Karpas-422 (cell line): ENCODE measurements around the gene LIMD2. TPM values are rescaled to one million over a fixed set of nuclear protein-coding genes. Genes with fewer than 3 reads are reported as not detected.

ENCODE experiments used
- DNase-seq: peaks from one replicate; pipeline ENCODE4 v3.0.0-alpha.2; 2015
- H2AFZ ChIP-seq: fragments of 200-600 bp; sonication (generic); 2 replicates; pipeline ENCODE4 v1.6.1; 2014; ENCODE audit warnings: antibody characterized with exemption, low read length, mixed read lengths
- H3K27ac ChIP-seq: fragments of 200-600 bp; sonication (generic); 2 replicates; pipeline ENCODE4 v1.5.1; 2014; ENCODE audit warnings: mild to moderate bottlenecking, low read length, moderate library complexity
- H3K27me3 ChIP-seq: fragments of 200-600 bp; sonication (generic); 2 replicates; pipeline ENCODE4 v1.6.1; 2014; ENCODE audit warnings: low read length, mixed read lengths
- H3K36me3 ChIP-seq: fragments of 200-600 bp; sonication (generic); 2 replicates; pipeline ENCODE4 v1.6.1; 2014; ENCODE audit warnings: low read length, mixed read lengths; ENCODE audit not compliant: insufficient read depth
- H3K4me1 ChIP-seq: fragments of 200-600 bp; sonication (generic); 2 replicates; pipeline ENCODE4 v1.6.1; 2014; ENCODE audit warnings: mild to moderate bottlenecking, low read length, mixed read lengths
- H3K4me2 ChIP-seq: fragments of 200-600 bp; sonication (generic); 2 replicates; pipeline ENCODE4 v1.6.1; 2014; ENCODE audit warnings: low read length, low read depth, mild to moderate bottlenecking; ENCODE audit not compliant: poor library complexity, severe bottlenecking
- H3K4me3 ChIP-seq: fragments of 200-600 bp; sonication (generic); 2 replicates; pipeline ENCODE4 v1.5.1; 2014; ENCODE audit warnings: mild to moderate bottlenecking, antibody characterized with exemption, low read length, mixed read lengths
- H3K79me2 ChIP-seq: fragments of 200-600 bp; sonication (generic); 2 replicates; pipeline ENCODE4 v1.6.1; 2014; ENCODE audit warnings: mild to moderate bottlenecking, low read length, mixed read lengths
- H3K9ac ChIP-seq: fragments of 200-600 bp; sonication (generic); 2 replicates; pipeline ENCODE4 v1.6.0; 2014; ENCODE audit warnings: low read length
- H3K9me2 ChIP-seq: fragments of 200-600 bp; sonication (generic), shearing (Covaris generic); replicated peaks from 2 replicates; pipeline ENCODE4 v1.6.0; 2014; ENCODE audit warnings: mild to moderate bottlenecking, low read length, moderate library complexity; ENCODE audit not compliant: insufficient read depth
- H3K9me3 ChIP-seq: fragments of 300-700, 200-600 bp; sonication (generic); 2 replicates; pipeline ENCODE4 v1.6.1; 2014; ENCODE audit warnings: low read length, mixed read lengths
- H4K20me1 ChIP-seq: fragments of 200-600 bp; sonication (generic); 2 replicates; pipeline ENCODE4 v1.6.1; 2014; ENCODE audit warnings: mild to moderate bottlenecking, antibody characterized with exemption, low read length, low read depth; ENCODE audit not compliant: insufficient read depth
- total RNA-seq: library from RNA; depleted of rRNA; stranded (reverse); fragments of >200 nt; shearing (Covaris generic); gene quantifications from 2 replicates; pipeline ENCODE4 v1.2.3, GENCODE V29; 2014; ENCODE audit warnings: low replicate concordance

LIMD2 gene
- total RNA-seq, 1 experiment from 2014 or later: 200 TPM

GRCh38 chr17:63698886-63699637, 863 bp downstream of the LIMD2 start:
- no peaks in the 10 kb centered on the region for H4K20me1 ChIP-seq
- H3K9me2 ChIP-seq: no peaks in the 10 kb centered on the region
- no peak overlapping the region for H2AFZ ChIP-seq
- H3K4me2 ChIP-seq: peak overlapping the region; percentile 93
- peaks cover 78% of the 10 kb centered on the region for H3K4me1 ChIP-seq
- H3K4me3 ChIP-seq: peak overlapping the region; percentile 76
- peak overlapping the region; percentile 82 for H3K9ac ChIP-seq
- peaks cover 43% of the 10 kb centered on the region for H3K79me2 ChIP-seq
- peak overlapping the region; percentile 96 for H3K27ac ChIP-seq
- DNase-seq: peak; percentile 93
- no peaks in the 10 kb centered on the region for H3K27me3 ChIP-seq
- H3K9me3 ChIP-seq: no peaks in the 10 kb centered on the region
- H3K36me3 ChIP-seq: peaks cover 26% of the 10 kb centered on the region

- peaks cover 20% of the 10 kb centered on the region for H3K36me3 ChIP-seq
- H4K20me1 ChIP-seq: no peaks in the 10 kb centered on the region
- H2AFZ ChIP-seq: no peak overlapping the region
- H3K27me3 ChIP-seq: no peaks in the 10 kb centered on the region
- peak overlapping the region; percentile 93 for H3K4me2 ChIP-seq
- peak overlapping the region; percentile 76 for H3K4me3 ChIP-seq
- DNase-seq: peak; percentile 76
- peak overlapping the region; percentile 82 for H3K9ac ChIP-seq
- no peaks in the 10 kb centered on the region for H3K9me2 ChIP-seq
- peak overlapping the region; percentile 96 for H3K27ac ChIP-seq
- no peaks in the 10 kb centered on the region for H3K9me3 ChIP-seq
- peaks cover 73% of the 10 kb centered on the region for H3K4me1 ChIP-seq
- H3K79me2 ChIP-seq: peaks cover 37% of the 10 kb centered on the region
These were observed 1.5 kb downstream of the LIMD2 start for GRCh38 chr17:63698381-63698885.

- Histone ChIP-seq H4K20me1 (no peaks in the 10 kb centered on the region), H3K4me2 (peak overlapping the region; percentile 93), H3K79me2 (peaks cover 29% of the 10 kb centered on the region), H3K36me3 (peaks cover 12% of the 10 kb centered on the region), H3K27ac (peak overlapping the region; percentile 96), H3K9ac (peak overlapping the region; percentile 82), H2AFZ (no peak overlapping the region), H3K9me3 (no peaks in the 10 kb centered on the region), H3K27me3 (no peaks in the 10 kb centered on the region), H3K9me2 (no peaks in the 10 kb centered on the region), H3K4me3 (peak overlapping the region; percentile 76), H3K4me1 (peaks cover 64% of the 10 kb centered on the region)
- DNase-seq: peak; percentile 95
These were observed 2.3 kb downstream of the LIMD2 start for GRCh38 chr17:63697341-63698286.

GRCh38 chr17:63696381-63696961, 3.5 kb downstream of the LIMD2 start:
- Histone ChIP-seq H3K9me2 (no peaks in the 10 kb centered on the region), H3K4me3 (peak overlapping the region; percentile 76; the same call in 1 of the 2 replicates), H3K9me3 (no peaks in the 10 kb centered on the region), H3K27ac (peak overlapping the region; percentile 96), H3K4me1 (peaks cover 54% of the 10 kb centered on the region), H3K79me2 (peaks cover 19% of the 10 kb centered on the region), H3K4me2 (peak overlapping the region; percentile 93), H4K20me1 (no peaks in the 10 kb centered on the region), H3K36me3 (peaks cover 12% of the 10 kb centered on the region), H3K27me3 (no peaks in the 10 kb centered on the region), H2AFZ (no peak overlapping the region), H3K9ac (peak overlapping the region; percentile 82)
- DNase-seq: peak; percentile 90

- H2AFZ ChIP-seq: no peak overlapping the region
- peak overlapping the region; percentile 96 for H3K27ac ChIP-seq
- H3K9ac ChIP-seq: peak overlapping the region; percentile 82
- H3K79me2 ChIP-seq: peaks cover 14% of the 10 kb centered on the region
- H3K27me3 ChIP-seq: no peaks in the 10 kb centered on the region
- H3K4me2 ChIP-seq: peak overlapping the region; percentile 93
- DNase-seq: no peak
- H3K4me3 ChIP-seq: peak overlapping the region; percentile 76; the same call in 1 of the 2 replicates
- peaks cover 48% of the 10 kb centered on the region for H3K4me1 ChIP-seq
- H3K9me3 ChIP-seq: no peaks in the 10 kb centered on the region
- no peaks in the 10 kb centered on the region for H4K20me1 ChIP-seq
- H3K9me2 ChIP-seq: no peaks in the 10 kb centered on the region
- peaks cover 12% of the 10 kb centered on the region for H3K36me3 ChIP-seq
These were observed 4.0 kb downstream of the LIMD2 start for GRCh38 chr17:63695889-63696288.

GRCh38 chr17:63694950-63695773, 4.8 kb downstream of the LIMD2 start:
- Histone ChIP-seq H3K79me2 (peaks cover 11% of the 10 kb centered on the region; the same call in 1 of the 2 replicates), H3K27ac (peak overlapping the region; percentile 96), H3K4me1 (peaks cover 41% of the 10 kb centered on the region), H2AFZ (no peak overlapping the region), H3K9me2 (no peaks in the 10 kb centered on the region), H4K20me1 (no peaks in the 10 kb centered on the region), H3K9ac (peak overlapping the region; percentile 82), H3K36me3 (peaks cover 12% of the 10 kb centered on the region), H3K9me3 (no peaks in the 10 kb centered on the region), H3K4me2 (peak overlapping the region; percentile 93), H3K4me3 (peak overlapping the region; percentile 43; the same call in 1 of the 2 replicates), H3K27me3 (no peaks in the 10 kb centered on the region)
- DNase-seq: peak; percentile 78

GRCh38 chr17:63694229-63694949, 5.5 kb downstream of the LIMD2 start:
- no peaks in the 10 kb centered on the region for H3K9me3 ChIP-seq
- peak; percentile 50 for DNase-seq
- peaks cover 12% of the 10 kb centered on the region for H3K36me3 ChIP-seq
- peaks cover 41% of the 10 kb centered on the region for H3K4me1 ChIP-seq
- H2AFZ ChIP-seq: no peak overlapping the region
- H3K4me3 ChIP-seq: no peak overlapping the region; the same call in 1 of the 2 replicates
- no peaks in the 10 kb centered on the region for H4K20me1 ChIP-seq
- peak overlapping the region; percentile 93 for H3K4me2 ChIP-seq
- peak overlapping the region; percentile 96 for H3K27ac ChIP-seq
- H3K79me2 ChIP-seq: peaks cover 11% of the 10 kb centered on the region; the same call in 1 of the 2 replicates
- no peaks in the 10 kb centered on the region for H3K9me2 ChIP-seq
- no peaks in the 10 kb centered on the region for H3K27me3 ChIP-seq
- peak overlapping the region; percentile 82 for H3K9ac ChIP-seq
